Skeletal muscle cell (primary cell): ENCODE results near the gene COL1A1.

Experiments
- DNase-seq: peaks from one replicate; pipeline ENCODE4 v3.0.0-alpha.2; 2010; ENCODE audit warnings: low read depth
- H3K4me3 ChIP-seq: 2 replicates; pipeline ENCODE4 v1.5.1; 2011; ENCODE audit warnings: low read depth, mild to moderate bottlenecking, control low read depth, low read length, moderate library complexity

COL1A1 gene

GRCh38 chr17:50165466-50165865 lies 36.0 kb downstream of the COL1A1 start:
- DNase-seq, result no peak
- H3K4me3 ChIP-seq, result no peak overlapping the region

GRCh38 chr17:50165066-50165465 lies 36.4 kb downstream of the COL1A1 start:
- DNase-seq, result no peak
- H3K4me3 ChIP-seq, result no peak overlapping the region

DNA sequence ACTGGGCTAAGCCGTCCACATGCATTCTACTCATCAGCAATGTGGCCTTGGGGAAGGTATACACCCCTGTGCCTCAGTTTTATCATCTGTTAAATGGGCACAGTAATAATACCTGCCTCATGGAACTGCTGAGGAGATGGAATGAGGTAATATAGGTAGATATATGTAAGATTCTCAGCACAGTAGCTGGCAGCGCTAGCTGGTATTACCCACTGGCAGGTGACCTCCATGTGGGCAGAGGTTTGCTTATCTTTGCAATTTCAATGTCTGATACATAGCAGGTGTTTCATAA lies 36.8 kb downstream of the COL1A1 start:
- no peak overlapping the region for H3K4me3 ChIP-seq
- no peak for DNase-seq

- no peak for DNase-seq
- H3K4me3 ChIP-seq, result no peak overlapping the region
Observed at GRCh38 chr17:50163843-50164696, 37.4 kb downstream of the COL1A1 start.

DNA sequence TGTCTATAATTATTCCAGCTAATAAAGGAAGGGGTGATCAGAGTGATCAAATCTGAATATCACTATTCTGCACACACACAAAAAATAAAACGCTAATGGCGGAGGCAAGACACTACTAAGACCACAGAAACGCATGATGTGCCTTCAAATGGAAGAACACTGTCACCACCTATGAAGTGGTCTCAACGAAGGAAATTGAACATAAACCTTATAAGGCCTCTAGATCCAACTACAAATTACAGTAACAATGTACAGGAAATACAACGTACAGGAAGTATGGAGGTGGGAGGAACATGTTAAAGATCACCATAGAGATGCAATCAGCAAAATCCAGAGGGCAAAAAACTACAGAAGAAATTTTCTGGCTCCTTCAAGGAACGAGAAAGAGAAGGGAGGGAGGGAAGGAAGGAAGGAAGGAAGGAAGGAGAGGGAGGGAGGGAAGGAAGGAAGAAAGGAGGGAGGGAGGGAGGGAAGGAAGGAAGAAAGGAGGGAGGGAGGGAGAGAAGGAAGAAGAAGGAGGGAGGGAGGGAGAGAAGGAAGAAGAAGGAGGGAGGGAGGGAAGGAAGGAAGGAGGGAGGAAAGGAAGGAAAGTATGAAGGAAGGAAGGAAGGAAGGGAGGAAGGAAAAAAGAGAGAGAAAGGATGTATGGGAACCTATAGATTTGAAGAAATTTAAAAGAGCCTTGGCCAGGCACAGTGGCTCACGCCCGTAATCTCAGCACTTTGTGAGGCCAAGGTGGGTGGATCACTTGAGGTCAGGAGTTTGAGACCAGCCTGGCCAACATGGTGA lies 38.8 kb downstream of the COL1A1 start:
- DNase-seq, result no peak

GRCh38 chr17:50161911-50162288 lies 39.5 kb downstream of the COL1A1 start:
- H3K4me3 ChIP-seq, result peak overlapping the region; percentile 66
- no peak for DNase-seq

More for the DNA sequence above, 38.8 kb downstream of the COL1A1 start:
- H3K4me3 ChIP-seq, result no peak overlapping the region

GRCh38 chr17:50161023-50161910 lies 40.2 kb downstream of the COL1A1 start:
- peak overlapping the region; percentile 66 for H3K4me3 ChIP-seq

GRCh38 chr17:50157891-50158290 lies 43.5 kb downstream of the COL1A1 start:
- no peak overlapping the region for H3K4me3 ChIP-seq
- no peak for DNase-seq

More at GRCh38 chr17:50161023-50161910, 40.2 kb downstream of the COL1A1 start:
- peak; percentile 68 for DNase-seq

DNA sequence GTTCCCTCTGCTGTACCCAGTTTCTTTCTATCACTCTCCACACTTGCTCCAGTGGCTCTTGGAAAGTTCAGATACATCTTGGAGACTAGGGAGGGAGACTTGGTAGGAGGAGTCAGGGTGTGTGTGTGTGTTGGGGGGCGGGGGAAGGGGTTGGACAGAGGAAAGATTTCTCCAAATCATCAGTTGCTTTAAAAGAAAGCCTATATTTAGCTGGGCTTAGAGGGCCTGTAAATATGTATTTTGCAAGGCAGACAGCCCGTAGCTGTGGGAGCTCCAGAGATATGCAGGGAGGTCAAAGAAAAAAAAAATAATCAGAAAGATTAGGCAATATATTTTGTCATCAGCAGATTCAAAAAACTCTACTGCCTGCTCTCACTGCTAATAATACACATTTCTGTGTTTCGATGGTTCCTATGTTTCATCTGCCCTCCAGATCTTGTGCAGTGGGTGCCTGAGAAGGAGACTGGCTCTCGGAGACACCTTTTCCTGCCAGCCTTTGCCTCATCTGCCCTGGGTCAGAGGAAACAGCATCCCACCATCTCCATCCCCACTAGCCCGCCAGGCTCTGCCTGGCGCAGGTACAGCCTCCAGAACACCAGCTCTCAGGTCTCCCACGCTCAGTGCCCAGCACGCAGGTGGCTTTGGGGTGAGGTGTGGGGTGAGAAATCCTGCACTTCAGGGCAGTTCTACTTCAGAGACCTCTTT lies 46.2 kb downstream of the COL1A1 start:
- DNase-seq, result no peak
- no peak overlapping the region for H3K4me3 ChIP-seq

DNA sequence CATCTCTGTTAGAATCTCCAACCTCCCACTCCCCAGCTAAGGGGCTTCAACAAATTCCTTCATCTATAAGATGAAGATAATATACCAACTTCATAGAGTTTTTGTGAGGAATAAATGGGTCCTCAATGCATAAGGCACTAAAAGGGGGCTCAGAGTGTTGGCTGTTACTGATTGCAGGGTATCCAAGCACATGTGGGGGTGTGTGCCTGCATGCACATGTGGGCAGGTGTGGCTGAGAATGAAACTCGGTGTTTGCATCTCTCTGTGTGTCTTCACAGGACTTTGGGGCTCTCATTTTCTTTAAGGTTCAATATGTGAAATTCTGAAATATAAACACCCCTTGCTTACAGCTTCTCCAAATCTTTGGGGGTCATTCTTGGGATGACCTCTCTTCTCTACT lies 46.8 kb downstream of the COL1A1 start:
- no peak overlapping the region for H3K4me3 ChIP-seq
- DNase-seq, result no peak

DNA sequence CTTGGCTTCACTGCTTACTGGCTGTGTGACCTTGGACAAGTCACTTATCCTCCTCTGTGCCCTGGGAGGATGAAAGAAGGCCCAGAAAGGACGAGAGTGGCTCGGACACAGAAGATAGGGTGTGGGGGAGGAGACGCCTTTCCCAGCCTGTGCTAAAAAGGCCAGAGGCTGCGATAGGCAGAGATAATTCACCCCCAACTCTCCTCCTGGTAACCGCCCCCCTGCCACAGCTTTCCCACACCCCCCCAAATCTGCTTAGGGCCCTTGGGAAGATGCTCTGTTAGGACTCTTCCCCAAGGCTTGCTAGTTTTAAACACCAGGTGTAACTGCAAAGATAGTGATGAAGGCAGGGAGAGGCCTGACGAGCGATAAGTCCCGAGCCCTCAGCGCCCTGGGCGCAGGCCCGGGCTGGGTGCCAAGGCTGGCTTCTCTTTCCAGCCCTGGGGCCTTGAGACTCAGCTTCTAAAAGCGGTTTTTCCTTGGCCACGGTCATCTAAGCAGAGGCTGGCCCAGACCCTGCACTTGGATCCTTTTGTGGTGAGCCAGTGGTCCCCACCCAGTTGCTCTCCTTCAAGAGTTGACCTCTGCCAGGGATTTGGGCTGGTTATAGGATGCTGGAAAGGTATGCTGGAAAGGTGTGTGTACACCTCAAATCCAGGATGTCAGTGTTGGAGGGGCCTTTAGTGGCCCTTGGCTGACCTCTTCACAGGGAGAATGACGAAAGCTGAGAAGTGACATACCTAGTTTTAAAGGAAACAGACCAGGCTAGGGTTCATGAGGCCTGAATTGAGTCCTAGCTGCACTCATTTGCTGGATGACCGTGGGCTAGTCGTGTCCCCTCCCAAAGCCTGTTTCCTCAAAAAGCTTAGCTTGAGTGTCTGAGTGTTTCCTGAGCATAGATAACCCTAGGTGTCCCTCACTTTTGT lies 47.5 kb downstream of the COL1A1 start:
- DNase-seq, result no peak
- no peak overlapping the region for H3K4me3 ChIP-seq

GRCh38 chr17:50152736-50153135 lies 48.7 kb downstream of the COL1A1 start:
- no peak for DNase-seq

GRCh38 chr17:50151937-50152547 lies 49.4 kb downstream of the COL1A1 start:
- H3K4me3 ChIP-seq, result peak overlapping the region; percentile 68
- DNase-seq, result no peak

More at GRCh38 chr17:50152736-50153135, 48.7 kb downstream of the COL1A1 start:
- H3K4me3 ChIP-seq, result no peak overlapping the region

GRCh38 chr17:50151041-50151936 lies 50.1 kb downstream of the COL1A1 start:
- peak overlapping the region; percentile 68 for H3K4me3 ChIP-seq
- DNase-seq, result peak; percentile 67

- no peak for DNase-seq
- peak within 1 kb of the TSS; percentile 68 for H3K4me3 ChIP-seq
Observed at GRCh38 chr17:50150354-50151040, 50.9 kb downstream of the COL1A1 start, which contains the start of gene PPP1R9B. Gene PPP1R9B, minus strand, starts transcription at chr17:50150677. Its CDS starts 164 bp downstream, at chr17:50150513.
